MM.1S (cell line): ENCODE data around the gene FAM170B.

Source experiments
- DNase-seq: peaks from one replicate; pipeline ENCODE4 v3.0.0-alpha.2; 2015
- H2AFZ ChIP-seq: fragments of 300-600 bp; sonication (generic); 2 replicates; pipeline ENCODE4 v1.6.0; 2016; ENCODE audit warnings: antibody characterized with exemption, low read length
- H3F3A ChIP-seq: fragments of 300-600 bp; sonication (generic); 2 replicates; pipeline ENCODE4 v1.6.1; 2016; ENCODE audit warnings: mild to moderate bottlenecking, antibody characterized with exemption, low read length, moderate library complexity, mixed read lengths; ENCODE audit not compliant: insufficient read depth
- H3K27ac ChIP-seq: fragments of 300-600 bp; sonication (generic); 2 replicates; pipeline ENCODE4 v1.5.1; 2016; ENCODE audit warnings: mild to moderate bottlenecking, low read length
- H3K27me3 ChIP-seq: fragments of 300-600 bp; sonication (generic); replicated peaks from 2 replicates; pipeline ENCODE4 v1.6.0; 2016; ENCODE audit warnings: low read length; ENCODE audit not compliant: insufficient read depth
- H3K36me3 ChIP-seq: fragments of 300-600 bp; sonication (generic); replicated peaks from 2 replicates; pipeline ENCODE4 v1.6.1; 2016; ENCODE audit warnings: mild to moderate bottlenecking, low read length, mixed read lengths; ENCODE audit not compliant: insufficient read depth
- H3K4me1 ChIP-seq: fragments of 300-600 bp; sonication (generic); 2 replicates; pipeline ENCODE4 v1.6.1; 2016; ENCODE audit warnings: low read length, mixed read lengths
- H3K4me2 ChIP-seq: fragments of 300-600 bp; sonication (generic); 2 replicates; pipeline ENCODE4 v1.6.0; 2016; ENCODE audit warnings: low read depth, low read length
- H3K4me3 ChIP-seq: fragments of 300-600 bp; sonication (generic); 2 replicates; pipeline ENCODE4 v1.5.1; 2016; ENCODE audit warnings: low read length, mixed read lengths
- H3K79me2 ChIP-seq: fragments of 300-600 bp; sonication (generic); 2 replicates; pipeline ENCODE4 v1.6.1; 2016; ENCODE audit warnings: mixed run types, low read length, mixed read lengths
- H3K9ac ChIP-seq: fragments of 300-600 bp; sonication (generic); 2 replicates; pipeline ENCODE4 v1.6.1; 2016; ENCODE audit warnings: low read length, mixed read lengths
- H3K9me2 ChIP-seq: fragments of 300-600 bp; sonication (generic); replicated peaks from 2 replicates; pipeline ENCODE4 v1.6.1; 2016; ENCODE audit warnings: mild to moderate bottlenecking, low read length, mixed read lengths; ENCODE audit not compliant: insufficient read depth
- H3K9me3 ChIP-seq: fragments of 300-600 bp; sonication (generic); replicated peaks from 2 replicates; pipeline ENCODE4 v1.6.1; 2016; ENCODE audit warnings: mild to moderate bottlenecking, low read length, mixed read lengths; ENCODE audit not compliant: insufficient read depth
- H4K20me1 ChIP-seq: fragments of 300-600 bp; sonication (generic); 2 replicates; pipeline ENCODE4 v1.6.1; 2016; ENCODE audit warnings: mild to moderate bottlenecking, low read length, moderate library complexity, mixed read lengths; ENCODE audit not compliant: insufficient read depth
- CTCF ChIP-seq: fragments of 300-600 bp; sonication (generic); IDR thresholded peaks from 2 replicates; pipeline ENCODE4 v1.5.1; 2016; ENCODE audit warnings: antibody characterized with exemption, low read length, mixed read lengths
- EZH2 ChIP-seq: fragments of 300-600 bp; sonication (generic); optimal IDR thresholded peaks from 2 replicates; pipeline ENCODE3; 2017; ENCODE audit warnings: low read depth, mild to moderate bottlenecking, antibody characterized with exemption, low read length, mixed read lengths
- EZH2phosphoT487 ChIP-seq: fragments of 300-600 bp; sonication (generic); IDR thresholded peaks from 2 replicates; pipeline ENCODE4 v1.6.1; 2018; ENCODE audit warnings: antibody characterized with exemption, low read length

FAM170B gene

GRCh38 chr10:49179699-49180443 lies 46.0 kb upstream of the FAM170B start:
- H3K79me2 ChIP-seq = no peaks in the 10 kb centered on the region
- no peaks in the 10 kb centered on the region for H3K9me3 ChIP-seq
- H3K9ac ChIP-seq = no peak overlapping the region

GRCh38 chr10:49178489-49179471 lies 45.0 kb upstream of the FAM170B start:
- H3K4me3 ChIP-seq = no peak overlapping the region
- H3K4me2 ChIP-seq = no peak overlapping the region
- no peak overlapping the region for H3K9ac ChIP-seq
- no peak overlapping the region for H2AFZ ChIP-seq
- H3K27me3 ChIP-seq = no peaks in the 10 kb centered on the region
- no peak overlapping the region for H3K27ac ChIP-seq
- H3K4me1 ChIP-seq = peaks cover 9% of the 10 kb centered on the region
- H3K36me3 ChIP-seq = no peaks in the 10 kb centered on the region
- H4K20me1 ChIP-seq = no peaks in the 10 kb centered on the region
- H3F3A ChIP-seq = no peaks in the 10 kb centered on the region
- no peaks in the 10 kb centered on the region for H3K9me3 ChIP-seq
- no peak for TF ChIP-seq EZH2
- TF ChIP-seq EZH2phosphoT487 = no peak
- no peaks in the 10 kb centered on the region for H3K9me2 ChIP-seq
- no peaks in the 10 kb centered on the region for H3K79me2 ChIP-seq
- no peak for DNase-seq

More at GRCh38 chr10:49179699-49180443, 46.0 kb upstream of the FAM170B start:
- Histone ChIP-seq H3K9me2 (no peaks in the 10 kb centered on the region), H2AFZ (no peak overlapping the region), H3K27me3 (no peaks in the 10 kb centered on the region), H3K4me2 (no peak overlapping the region), H3K4me1 (peaks cover 9% of the 10 kb centered on the region), H3K36me3 (no peaks in the 10 kb centered on the region), H3K27ac (no peak overlapping the region), H3K4me3 (no peak overlapping the region), H4K20me1 (no peaks in the 10 kb centered on the region), H3F3A (no peaks in the 10 kb centered on the region)
- no peak for DNase-seq
- TF ChIP-seq EZH2 = no peak

DNA sequence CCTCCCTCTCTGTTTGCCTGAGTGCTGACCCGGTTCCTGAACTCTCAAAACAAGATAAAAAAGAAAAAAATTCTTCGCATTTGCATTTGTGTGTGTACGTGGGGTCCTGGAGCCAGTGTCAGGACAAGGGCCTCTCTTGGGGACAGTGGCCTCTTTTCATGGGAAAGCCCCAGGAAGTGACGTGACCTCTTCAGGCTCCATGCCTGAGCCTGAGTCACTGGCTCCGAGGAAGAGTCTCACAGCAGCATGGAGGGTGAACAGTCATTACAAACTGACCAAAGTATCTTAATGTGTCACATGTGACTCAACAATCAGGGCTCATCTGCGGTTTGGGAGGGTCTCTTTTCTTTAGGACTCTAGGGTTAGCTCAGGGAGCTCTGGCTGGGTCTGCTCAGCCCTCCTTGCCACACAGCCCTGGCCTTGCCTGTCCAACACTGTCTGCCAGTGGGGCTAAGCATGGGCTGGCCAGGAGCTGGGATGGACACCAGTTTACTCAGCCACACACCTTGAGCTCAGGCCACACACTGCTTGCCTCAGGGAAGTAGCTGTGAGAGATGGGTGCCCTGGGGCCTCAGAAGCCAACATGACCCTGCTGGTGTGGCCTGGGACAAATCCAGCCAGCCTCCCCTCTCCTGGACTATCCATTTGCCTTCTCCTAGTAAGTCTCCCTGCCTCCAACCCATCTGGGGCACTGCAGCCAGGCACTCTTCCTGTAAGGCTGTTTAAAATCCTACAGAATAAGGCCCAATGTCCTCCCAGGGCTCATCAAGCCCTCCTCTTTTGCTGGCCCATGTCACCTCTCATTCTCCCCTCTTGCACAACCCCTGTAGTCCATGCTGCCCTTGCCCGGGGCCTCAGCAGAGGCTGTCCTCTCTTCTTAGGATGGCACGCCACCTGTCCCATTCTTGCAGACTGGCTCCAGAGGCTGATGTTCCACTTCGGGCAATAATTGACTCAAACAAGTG lies 43.9 kb upstream of the FAM170B start:
- no peak overlapping the region for H3K4me2 ChIP-seq
- peaks cover 9% of the 10 kb centered on the region for H3K4me1 ChIP-seq
- TF ChIP-seq EZH2 (no peak), CTCF (no peak), EZH2phosphoT487 (no peak)
- no peak overlapping the region for H2AFZ ChIP-seq
- no peaks in the 10 kb centered on the region for H3K9me3 ChIP-seq
- no peaks in the 10 kb centered on the region for H3K79me2 ChIP-seq
- no peak overlapping the region for H3K27ac ChIP-seq
- H3K36me3 ChIP-seq = no peaks in the 10 kb centered on the region
- DNase-seq = no peak
- no peaks in the 10 kb centered on the region for H3K9me2 ChIP-seq
- no peaks in the 10 kb centered on the region for H4K20me1 ChIP-seq
- H3K4me3 ChIP-seq = no peak overlapping the region
- H3K27me3 ChIP-seq = no peaks in the 10 kb centered on the region
- H3F3A ChIP-seq = no peaks in the 10 kb centered on the region
- no peak overlapping the region for H3K9ac ChIP-seq
